ENCODE data around the gene QPCT. TPM values are rescaled to one million over a fixed set of nuclear protein-coding genes. Genes with fewer than 3 reads are reported as not detected.

QPCT gene
- total and polyA plus RNA-seq, 2 of the 4 experiments (the other 2 are of a cell fraction), result 1.9 to 2.2 TPM

- H3K9ac ChIP-seq (ENCODE audit: low read depth, low read length), result no peak overlapping the region
- DNase-seq (no peak), ATAC-seq (ENCODE audit: low read depth) (no peak)
- no peaks in the 10 kb centered on the region for H3K4me1 ChIP-seq (ENCODE audit: control insufficient read depth, insufficient read depth, low read length)
- no TSS peak for BruUV-seq (replicated peaks)
- no peak overlapping the region for H3K4me3 ChIP-seq (ENCODE audit: insufficient read depth, low read depth, low read length)
- ChIA-PET POLR2A (ENCODE audit: unreplicated experiment) (no interaction called here), CTCF (no interaction called here)
- no peaks in the 10 kb centered on the region for H4K20me1 ChIP-seq (ENCODE audit: insufficient read depth, low read length)
- no peaks in the 10 kb centered on the region for H3K9me1 ChIP-seq (ENCODE audit: insufficient read depth, low read length)
- peaks cover 2% of the 10 kb centered on the region; the same call in 1 of the 2 replicates for H3K27me3 ChIP-seq (ENCODE audit: control insufficient read depth, insufficient read depth, low read length)
- no peaks in the 10 kb centered on the region for H3K79me1 ChIP-seq (ENCODE audit: low read depth in 1 of 2, low read length in 2 of 2)
- H3K18ac ChIP-seq (ENCODE audit: low read depth, low read length), result no peak overlapping the region
- no peak overlapping the region for H3K14ac ChIP-seq (replicated peaks; ENCODE audit: low read depth, low read length)
- H3K4me2 ChIP-seq (ENCODE audit: low read depth, low read length), result no peak overlapping the region
- in situ Hi-C loops (cut with MboI; ENCODE audit: low sequenced_read_pairs) (no loop called here), intact Hi-C loops (cut with micrococcal nuclease) (no loop called here), dilution Hi-C loops (cut with HindIII; ENCODE audit: low sequenced_read_pairs, unreplicated experiment) (no loop called here)
- no peak overlapping the region for H2BK120ac ChIP-seq (ENCODE audit: low read depth, low read length)
- H4K8ac ChIP-seq (ENCODE audit: low read depth in 2 of 2, low read length in 2 of 2), result no peak overlapping the region
- TF ChIP-seq USF2 (IDR thresholded peaks at IDR 0.05; ENCODE audit: low read depth, low read length), result no peak
- TF ChIP-seq CEBPB (IDR thresholded peaks at IDR 0.05; ENCODE audit: low read depth, low read length), result peak; percentile 95
- no peak for TF ChIP-seq RFX5 (IDR thresholded peaks at IDR 0.05; ENCODE audit: low read depth, low read length)
- no peak for TF ChIP-seq POLR2A (IDR thresholded peaks at IDR 0.05; ENCODE audit: low read depth, low read length)
- no peak for TF ChIP-seq ELK1 (IDR thresholded peaks at IDR 0.05; ENCODE audit: borderline replicate concordance, low read depth, low read length)
- TF ChIP-seq FOS (IDR thresholded peaks at IDR 0.05; ENCODE audit: low read depth, low read length), result no peak
- no peak for TF ChIP-seq RCOR1 (IDR thresholded peaks at IDR 0.05; ENCODE audit: insufficient replicate concordance, low read length)
- TF ChIP-seq BHLHE40 (IDR thresholded peaks at IDR 0.05; ENCODE audit: low read depth, low read length), result no peak
- no CpG with 5 or more reads among the region's 3 CpGs for WGBS, 2 experiments (ENCODE audit: extremely low coverage in 2 of 2, insufficient read length in 1 of 2)
- no peak overlapping the region for H3K27ac ChIP-seq (ENCODE audit: insufficient read depth, low read length)
- H2AK5ac ChIP-seq (ENCODE audit: low read depth, low read length), result no peak overlapping the region
- H4K5ac ChIP-seq (ENCODE audit: low read depth, low read length), result no peak overlapping the region
- H2BK15ac ChIP-seq (ENCODE audit: low read depth, low read length), result no peak overlapping the region
- no peaks in the 10 kb centered on the region for H3K36me3 ChIP-seq (ENCODE audit: control insufficient read depth, insufficient read depth, low read length)
- no peak overlapping the region for H2BK5ac ChIP-seq (ENCODE audit: low read depth, low read length, poor library complexity, severe bottlenecking)
- no peak overlapping the region for H3K23ac ChIP-seq (ENCODE audit: low read depth, low read length)
- no peak overlapping the region for H3K4ac ChIP-seq (ENCODE audit: low read depth, low read length)
- no peak overlapping the region for H2AFZ ChIP-seq (replicated peaks; ENCODE audit: low read length, poor library complexity)
- H3K56ac ChIP-seq (ENCODE audit: extremely low read depth, insufficient read depth, low read length), result no peak overlapping the region
- no peak overlapping the region for H4K91ac ChIP-seq (ENCODE audit: insufficient read depth, low read depth, low read length)
- no peaks in the 10 kb centered on the region for H3K9me3 ChIP-seq (ENCODE audit: control insufficient read depth, insufficient read depth, low read length)
- no peak overlapping the region for H2BK20ac ChIP-seq (ENCODE audit: low read depth, low read length)
- no peak overlapping the region for H2AK9ac ChIP-seq (replicated peaks; ENCODE audit: low read depth, low read length, poor library complexity)
Observed at GRCh38 chr2:37332560-37332959, 11.9 kb upstream of the QPCT start.

Data from IMR-90 (cell line).